Activated CD8-positive, alpha-beta T cell treated with anti-CD3 and anti-CD28 coated beads, Interleukin-2, amount 10 ng/mL, durations not matched to agents 7 days and 5 days (primary cell): Measurements from ENCODE around the gene RBPJ. TPM values are rescaled to one million over a fixed set of nuclear protein-coding genes. Genes with fewer than 3 reads are reported as not detected.

Experiments used
- ATAC-seq: fragments of 150-1000 bp; cut with Tn5 transposase; one replicate; pipeline ENCODE4 v1.10.0; 2021; ENCODE audit warnings: moderate library complexity
- CTCF ChIA-PET: fragments of 350-600 bp; sonication (Branson Sonifier 250); formaldehyde crosslinking; loops from one replicate; lab custom pipeline; 2021; ENCODE audit warnings: antibody characterized with exemption; lab: Charles Lee
- POLR2A ChIA-PET: fragments of 350-600 bp; sonication (Branson Sonifier 250); formaldehyde crosslinking; loops from one replicate; lab custom pipeline; 2021; ENCODE audit warnings: antibody characterized with exemption; lab: Charles Lee
- DNase-seq: peaks from one replicate; pipeline ENCODE4 v3.0.0-alpha.2; 2020
- H3K27ac Mint-ChIP-seq: one replicate; pipeline ENCODE4 v1.8.0; 2021; ENCODE audit warnings: mild to moderate bottlenecking, mixed read lengths
- H3K27me3 Mint-ChIP-seq: one replicate; pipeline ENCODE4 v1.8.0; 2021; ENCODE audit warnings: low read depth, mixed read lengths
- H3K36me3 Mint-ChIP-seq: one replicate; pipeline ENCODE4 v1.8.0; 2021; ENCODE audit warnings: low read depth, mixed read lengths
- H3K4me1 Mint-ChIP-seq: one replicate; pipeline ENCODE4 v1.8.0; 2021; ENCODE audit warnings: low read depth, mixed read lengths
- H3K4me3 Mint-ChIP-seq: one replicate; pipeline ENCODE4 v1.8.0; 2021; ENCODE audit warnings: mild to moderate bottlenecking, mixed read lengths
- H3K9me3 Mint-ChIP-seq: one replicate; pipeline ENCODE4 v1.8.0; 2022; ENCODE audit warnings: mixed read lengths; ENCODE audit not compliant: insufficient read depth
- total RNA-seq, 2 experiments: library from RNA; stranded (reverse); gene quantifications; one replicate each; pipeline ENCODE4 v1.2.3, GENCODE V29; 2021

The RBPJ gene
- total RNA-seq, 2 experiments from 2014 or later = 61.7 to 72.3 TPM

DNA sequence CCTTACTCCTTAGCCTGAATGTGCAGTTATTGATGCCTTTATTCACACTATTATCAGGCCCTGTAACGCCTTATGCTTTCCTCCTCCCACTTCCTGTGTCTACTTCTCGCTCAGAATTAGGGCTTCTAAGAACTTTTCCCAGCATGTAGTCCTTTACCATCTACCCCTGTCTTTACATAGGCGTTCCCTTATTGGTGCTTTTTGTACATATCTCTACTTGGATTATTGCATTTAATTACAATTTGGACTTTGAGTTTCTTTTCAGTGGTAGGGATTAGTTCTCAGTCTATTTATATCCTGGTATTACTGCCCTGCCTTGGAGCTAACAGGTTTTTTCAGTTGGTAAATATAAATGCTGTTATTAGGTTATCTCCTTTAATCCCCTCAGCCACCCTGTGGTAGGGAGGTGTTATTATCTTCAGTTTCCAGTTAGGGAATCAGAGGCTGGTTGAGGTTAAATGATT, 84.0 kb downstream of the RBPJ start:
- POLR2A ChIA-PET = no interaction called here
- no peak for ATAC-seq

DNA sequence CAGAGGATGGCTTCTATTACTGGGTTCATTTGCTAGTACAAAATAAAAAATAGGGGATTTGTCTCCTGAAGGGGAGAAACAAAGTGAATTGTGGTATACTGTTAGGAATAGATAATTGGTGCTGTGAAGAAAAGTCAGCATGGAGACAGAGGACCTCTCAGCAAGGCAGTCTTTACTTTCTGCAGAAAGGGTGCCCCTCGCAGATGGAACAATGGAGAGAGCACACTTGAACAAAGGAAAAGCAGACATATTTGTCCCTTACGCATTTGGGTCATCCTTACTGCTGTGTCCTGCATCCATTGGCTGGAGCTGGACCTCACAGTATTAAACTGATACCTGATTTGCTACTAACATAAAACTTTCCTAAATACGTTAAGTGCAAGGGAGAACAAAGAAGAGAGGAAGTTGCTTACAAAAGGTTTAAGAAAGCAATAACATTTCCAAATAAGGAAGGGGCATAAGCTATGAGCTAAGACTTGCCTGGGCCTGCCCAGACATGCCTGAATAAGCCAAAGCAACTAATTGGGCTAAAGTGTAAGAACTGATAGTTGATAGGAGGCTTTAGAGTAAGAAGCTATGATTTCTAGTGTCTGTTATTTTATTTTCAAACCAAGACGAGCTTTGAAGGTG, 85.6 kb downstream of the RBPJ start:
- Mint-ChIP-seq H3K4me3 (no peak overlapping the region), H3K4me1 (peaks cover 27% of the 10 kb centered on the region), H3K27ac (peak overlapping the region; percentile 66), H3K9me3 (peaks cover 9% of the 10 kb centered on the region), H3K36me3 (peaks cover 42% of the 10 kb centered on the region), H3K27me3 (no peaks in the 10 kb centered on the region)
- no peak for DNase-seq
- ChIA-PET POLR2A (interaction anchor here (0.7 kb wide), 1 partner anchor 200 kb away, joined by 3 read pairs; no protein-coding TSS in a partner anchor), CTCF (interaction anchor here (1.0 to 9.2 kb wide), 5 partner anchors 10 to 418 kb away, joined by 3 to 204 read pairs (median 6); no protein-coding TSS in a partner anchor)
- no peak for ATAC-seq

More for the DNA sequence above, 84.0 kb downstream of the RBPJ start:
- Mint-ChIP-seq H3K9me3 (peaks cover 9% of the 10 kb centered on the region), H3K36me3 (peaks cover 45% of the 10 kb centered on the region), H3K4me3 (no peak overlapping the region), H3K27me3 (no peaks in the 10 kb centered on the region), H3K27ac (no peak overlapping the region), H3K4me1 (peaks cover 25% of the 10 kb centered on the region)
- CTCF ChIA-PET = interaction anchor here (0.7 to 9.2 kb wide), 3 partner anchors 74 to 417 kb away, joined by 3 to 204 read pairs (median 3); no protein-coding TSS in a partner anchor
- no peak for DNase-seq

DNA sequence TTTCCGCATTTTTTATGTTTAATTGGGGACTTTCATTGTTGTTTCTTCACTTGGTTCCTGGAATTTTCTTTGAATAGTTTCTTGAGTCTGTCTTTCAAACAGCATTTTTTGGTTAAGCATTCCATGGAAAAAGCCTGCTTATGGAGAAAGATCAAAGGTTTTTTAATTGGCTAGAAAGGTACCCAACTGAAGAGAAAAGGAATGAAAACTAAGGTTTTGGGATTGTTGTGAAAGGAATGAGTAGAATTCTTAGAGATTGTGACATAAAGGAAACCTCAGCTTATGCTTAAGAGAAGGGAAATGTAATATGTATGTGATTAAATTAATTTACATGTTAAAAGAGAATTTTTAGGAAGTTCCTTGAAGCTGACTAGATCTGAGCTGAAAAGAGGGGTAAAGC, 86.7 kb downstream of the RBPJ start:
- no peak overlapping the region for H3K27ac Mint-ChIP-seq
- ChIA-PET POLR2A (no interaction called here), CTCF (interaction anchor here (1.1 to 9.2 kb wide), 8 partner anchors 11 to 565 kb away, joined by 3 to 204 read pairs (median 20); no protein-coding TSS in a partner anchor)
- H3K4me3 Mint-ChIP-seq = no peak overlapping the region
- H3K36me3 Mint-ChIP-seq = peaks cover 39% of the 10 kb centered on the region
- no peak for DNase-seq
- no peaks in the 10 kb centered on the region for H3K27me3 Mint-ChIP-seq
- peaks cover 22% of the 10 kb centered on the region for H3K4me1 Mint-ChIP-seq
- H3K9me3 Mint-ChIP-seq = peaks cover 9% of the 10 kb centered on the region
- no peak for ATAC-seq

DNA sequence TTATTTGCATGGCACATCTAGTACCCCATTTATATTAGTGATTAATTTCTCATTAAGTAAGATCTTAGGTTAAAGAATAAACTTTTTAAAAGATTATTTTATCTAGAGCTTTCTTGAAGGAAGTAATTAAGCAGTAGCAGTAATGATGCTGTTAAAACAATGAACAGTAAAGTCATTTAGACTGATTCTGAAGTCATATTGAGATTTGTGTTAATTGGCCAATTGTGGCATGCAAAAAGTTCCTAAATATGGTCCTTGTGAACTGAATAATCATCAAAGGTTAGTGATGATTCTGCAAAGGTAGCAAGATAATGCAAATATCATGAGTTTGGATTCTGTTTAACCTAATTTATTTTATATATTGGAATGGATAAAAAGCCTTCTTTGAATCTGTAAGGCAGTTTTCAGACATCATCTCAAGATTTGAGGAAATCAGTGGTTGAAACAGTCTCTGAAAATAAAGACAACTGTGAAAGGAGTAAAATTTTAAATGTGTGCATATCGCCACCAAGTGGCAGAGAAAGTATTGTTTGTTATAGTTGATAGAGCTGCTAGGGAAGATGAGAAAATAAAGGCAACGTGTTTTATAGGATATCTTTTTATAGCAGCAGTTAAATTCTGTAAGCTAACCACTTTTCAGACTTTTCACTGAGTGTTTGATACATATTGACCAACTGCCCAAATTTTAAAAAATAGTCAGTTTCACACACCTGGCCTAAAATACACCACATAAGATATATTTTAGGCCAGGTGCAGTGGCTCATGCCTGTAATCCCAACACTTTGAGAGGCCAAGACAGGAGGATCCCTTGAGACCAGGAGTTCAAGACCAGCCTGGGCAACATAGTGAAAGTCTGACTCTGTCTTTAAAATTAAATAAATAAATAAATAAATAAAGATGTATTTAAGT, 89.8 kb downstream of the RBPJ start:
- CTCF ChIA-PET = interaction anchor here (0.7 to 9.2 kb wide), 25 partner anchors 9 to 429 kb away, joined by 3 to 204 read pairs (median 5); partner anchors contain the start of gene RBPJ
- H3K27ac Mint-ChIP-seq = no peak overlapping the region
- H3K4me3 Mint-ChIP-seq = no peak overlapping the region
- ATAC-seq (peak; percentile 67), DNase-seq (peak; percentile 65)
- H3K9me3 Mint-ChIP-seq = peaks cover 9% of the 10 kb centered on the region
- H3K4me1 Mint-ChIP-seq = peaks cover 5% of the 10 kb centered on the region
- peaks cover 27% of the 10 kb centered on the region for H3K36me3 Mint-ChIP-seq
- POLR2A ChIA-PET = interaction anchor here (1.5 kb wide), 1 partner anchor 80 kb away, joined by 5 read pairs; no protein-coding TSS in a partner anchor
- no peaks in the 10 kb centered on the region for H3K27me3 Mint-ChIP-seq

DNA sequence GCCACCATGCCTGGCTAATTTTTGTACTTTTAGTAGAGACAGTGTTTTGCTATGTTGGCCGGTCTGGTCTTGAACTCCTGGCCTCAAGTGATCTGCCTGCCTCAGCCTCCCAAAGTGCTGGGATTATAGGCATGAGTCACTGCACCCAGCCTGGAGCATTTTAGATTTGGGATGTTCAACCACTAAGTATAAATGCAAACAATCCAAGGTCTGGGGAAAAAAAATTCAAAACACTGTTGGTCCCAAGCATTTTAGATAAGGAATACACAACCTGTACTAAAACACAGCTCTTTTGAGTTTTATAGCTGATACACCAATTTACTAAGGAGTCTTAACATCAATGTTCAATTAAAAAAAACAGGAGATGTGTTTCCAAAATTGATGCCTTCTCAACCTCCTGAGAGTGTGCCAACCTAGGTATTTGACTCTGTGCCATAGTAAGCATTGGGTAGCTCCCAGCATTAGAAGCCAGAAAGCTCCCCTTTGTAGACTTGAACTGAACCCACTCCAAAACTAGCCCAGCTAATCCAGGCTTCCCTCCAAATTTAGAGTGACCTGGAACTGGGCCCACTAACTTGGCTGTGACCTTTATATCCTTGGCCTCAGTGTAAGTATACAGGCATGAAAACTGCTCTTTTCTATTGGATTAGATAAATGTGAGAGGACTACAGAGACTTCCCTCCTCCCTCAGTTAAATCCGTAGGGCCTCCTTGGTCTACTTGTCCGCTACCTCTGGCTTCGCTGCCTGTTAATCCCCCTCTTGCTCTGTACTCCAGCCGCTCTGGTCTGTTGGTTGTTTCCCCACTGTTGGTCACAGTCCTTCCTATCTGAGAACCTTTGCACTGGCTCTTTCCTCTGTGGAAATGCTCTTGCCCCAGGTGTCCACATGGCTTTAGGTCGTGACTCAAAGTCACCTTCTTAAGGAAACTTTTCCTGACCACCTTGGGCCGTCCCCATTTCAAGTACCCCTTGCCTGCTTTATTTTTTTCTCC, 91.9 kb downstream of the RBPJ start:
- Mint-ChIP-seq H3K9me3 (no peaks in the 10 kb centered on the region), H3K27ac (no peak overlapping the region), H3K4me1 (peaks cover 2% of the 10 kb centered on the region), H3K4me3 (no peak overlapping the region), H3K27me3 (no peaks in the 10 kb centered on the region), H3K36me3 (peaks cover 12% of the 10 kb centered on the region)
- CTCF ChIA-PET = interaction anchor here (1.1 to 5.8 kb wide), 3 partner anchors 82 to 424 kb away, joined by 4 to 51 read pairs (median 8); no protein-coding TSS in a partner anchor
- DNase-seq (no peak), ATAC-seq (no peak)
- POLR2A ChIA-PET = no interaction called here

DNA sequence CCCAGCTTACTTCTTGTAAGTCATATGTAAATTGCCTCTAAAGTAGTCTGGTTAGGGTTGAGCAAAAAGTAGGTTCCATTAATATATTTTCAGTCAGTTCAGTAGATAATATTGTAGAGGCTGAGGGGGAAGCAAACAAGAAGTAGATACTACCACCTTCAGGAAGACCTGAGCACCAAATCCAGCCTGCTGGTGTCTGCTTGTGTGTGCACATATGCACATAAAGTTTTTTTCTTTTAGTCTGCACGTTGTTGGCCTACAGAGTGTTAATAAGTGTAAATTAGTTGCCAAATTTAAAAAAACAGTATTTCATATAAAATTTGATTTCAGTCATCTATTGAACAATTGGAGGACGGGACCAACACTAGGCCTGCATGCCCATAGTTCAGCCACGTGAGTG, 92.8 kb downstream of the RBPJ start:
- ATAC-seq (no peak), DNase-seq (no peak)
- Mint-ChIP-seq H3K4me3 (no peak overlapping the region), H3K4me1 (peaks cover 2% of the 10 kb centered on the region), H3K36me3 (peaks cover 11% of the 10 kb centered on the region), H3K27me3 (no peaks in the 10 kb centered on the region), H3K9me3 (no peaks in the 10 kb centered on the region), H3K27ac (no peak overlapping the region)
- ChIA-PET CTCF (interaction anchor here (0.7 to 5.8 kb wide), 4 partner anchors 62 to 591 kb away, joined by 3 to 51 read pairs (median 6); no protein-coding TSS in a partner anchor), POLR2A (no interaction called here)

DNA sequence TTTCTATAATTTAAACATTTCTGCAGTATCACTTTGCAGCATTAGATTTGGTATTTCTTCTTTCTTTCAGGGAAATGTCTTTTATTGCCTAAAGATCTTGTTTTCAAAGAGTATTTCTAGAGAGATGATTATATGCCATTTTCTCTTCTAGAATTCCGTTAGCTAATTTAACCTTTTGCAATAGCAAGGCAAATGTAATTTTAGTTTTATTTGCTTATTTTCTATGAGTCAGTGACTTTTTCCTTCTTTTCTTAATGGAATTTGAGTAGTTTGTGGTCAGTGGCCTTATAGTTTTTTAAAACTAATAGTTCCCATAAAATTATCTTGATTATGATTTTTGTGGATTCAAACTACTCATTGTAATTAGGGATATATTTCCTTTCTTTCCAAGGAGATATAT, 97.3 kb downstream of the RBPJ start:
- ChIA-PET CTCF (interaction anchor here (0.7 to 5.8 kb wide), 3 partner anchors 77 to 88 kb away, joined by 3 to 51 read pairs (median 3); no protein-coding TSS in a partner anchor), POLR2A (interaction anchor here (0.9 kb wide), 1 partner anchor 20 kb away, joined by 3 read pairs; no protein-coding TSS in a partner anchor)
- H3K36me3 Mint-ChIP-seq = peaks cover 25% of the 10 kb centered on the region
- H3K27ac Mint-ChIP-seq = no peak overlapping the region
- H3K9me3 Mint-ChIP-seq = no peaks in the 10 kb centered on the region
- ATAC-seq (no peak), DNase-seq (no peak)
- no peaks in the 10 kb centered on the region for H3K27me3 Mint-ChIP-seq
- H3K4me3 Mint-ChIP-seq = no peak overlapping the region
- no peaks in the 10 kb centered on the region for H3K4me1 Mint-ChIP-seq

DNA sequence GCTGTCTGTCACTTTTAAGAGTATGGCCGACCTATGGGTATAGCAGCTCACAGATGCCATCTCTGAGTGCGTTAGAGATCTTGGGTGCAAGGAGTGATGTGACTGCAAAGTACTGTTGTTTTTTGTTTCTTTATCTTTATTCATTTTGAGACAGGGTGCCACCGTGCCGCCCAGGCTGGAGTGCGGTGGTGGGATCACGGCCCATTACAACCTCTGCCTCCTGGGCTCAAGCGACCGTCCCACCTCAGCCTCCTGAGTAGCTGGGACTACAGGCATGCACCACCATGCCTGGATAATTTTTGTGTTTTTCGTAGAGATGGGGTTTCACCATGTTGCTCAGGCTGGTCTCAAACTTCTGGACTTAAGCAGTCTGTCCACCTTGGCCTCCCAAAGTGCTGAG, 98.0 kb downstream of the RBPJ start:
- Mint-ChIP-seq H3K27ac (no peak overlapping the region), H3K36me3 (peaks cover 26% of the 10 kb centered on the region)
- CTCF ChIA-PET = interaction anchor here (0.7 to 3.0 kb wide), 6 partner anchors 8 to 431 kb away, joined by 3 to 7 read pairs (median 4); no protein-coding TSS in a partner anchor

DNA sequence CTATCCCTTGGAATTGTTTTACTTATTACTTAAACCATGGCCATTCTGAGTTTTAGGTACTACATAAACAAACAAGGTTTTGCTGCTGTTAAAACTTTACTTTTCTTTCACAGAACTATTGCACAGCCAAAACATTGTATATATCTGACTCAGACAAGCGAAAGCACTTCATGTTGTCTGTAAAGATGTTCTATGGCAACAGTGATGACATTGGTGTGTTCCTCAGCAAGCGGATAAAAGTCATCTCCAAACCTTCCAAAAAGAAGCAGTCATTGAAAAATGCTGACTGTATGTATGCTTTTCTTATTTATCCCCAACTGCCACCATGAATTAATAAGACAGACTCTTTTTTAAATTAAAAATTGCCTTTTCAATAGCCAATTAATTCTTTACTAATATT, 99.6 kb downstream of the RBPJ start:
- Mint-ChIP-seq H3K27me3 (no peaks in the 10 kb centered on the region), H3K27ac (no peak overlapping the region), H3K4me3 (no peak overlapping the region), H3K36me3 (peaks cover 31% of the 10 kb centered on the region), H3K4me1 (no peaks in the 10 kb centered on the region), H3K9me3 (no peaks in the 10 kb centered on the region)
- POLR2A ChIA-PET = no interaction called here
- no peak for ATAC-seq
- DNase-seq = no peak
- CTCF ChIA-PET = interaction anchor here (0.9 to 3.0 kb wide), 2 partner anchors 10 to 91 kb away, joined by 3 to 7 read pairs; no protein-coding TSS in a partner anchor

More for the DNA sequence above, 98.0 kb downstream of the RBPJ start:
- POLR2A ChIA-PET = interaction anchor here (0.9 kb wide), 1 partner anchor 21 kb away, joined by 3 read pairs; no protein-coding TSS in a partner anchor
- no peaks in the 10 kb centered on the region for H3K9me3 Mint-ChIP-seq
- H3K4me3 Mint-ChIP-seq = no peak overlapping the region
- no peak for DNase-seq
- no peaks in the 10 kb centered on the region for H3K4me1 Mint-ChIP-seq
- no peak for ATAC-seq
- H3K27me3 Mint-ChIP-seq = no peaks in the 10 kb centered on the region

DNA sequence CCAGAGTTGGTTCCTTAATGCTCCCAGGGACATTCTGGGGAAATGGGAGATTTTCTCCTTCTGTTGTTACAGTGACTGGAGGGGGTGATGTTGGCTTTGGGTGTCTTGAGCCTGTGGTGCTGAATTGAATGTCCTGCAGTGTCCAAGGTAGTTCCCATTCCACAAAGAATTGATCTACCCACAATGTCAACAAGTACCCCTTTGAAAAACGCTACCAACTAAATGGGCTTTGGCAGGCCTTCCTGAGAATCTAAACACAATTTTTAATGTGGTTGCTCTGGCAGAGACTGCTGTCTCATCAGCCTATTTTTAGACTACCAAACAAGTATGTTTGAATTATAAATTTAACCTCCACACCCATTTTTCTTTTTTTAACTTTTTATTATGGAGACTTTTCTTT, 100.1 kb downstream of the RBPJ start:
- Mint-ChIP-seq H3K27me3 (no peaks in the 10 kb centered on the region), H3K4me3 (no peak overlapping the region), H3K27ac (no peak overlapping the region), H3K4me1 (no peaks in the 10 kb centered on the region), H3K36me3 (peaks cover 34% of the 10 kb centered on the region), H3K9me3 (no peaks in the 10 kb centered on the region)
- DNase-seq = no peak
- CTCF ChIA-PET = interaction anchor here (0.9 to 3.0 kb wide), 2 partner anchors 10 to 91 kb away, joined by 3 to 7 read pairs; no protein-coding TSS in a partner anchor
- ATAC-seq = no peak
- POLR2A ChIA-PET = no interaction called here
